SU-DHL-6 (cell line): ENCODE measurements around the gene CLMN.

ENCODE experiments used
- H2AFZ ChIP-seq: fragments of 200-600 bp; sonication (generic); 2 replicates; pipeline ENCODE4 v1.6.1; 2014; ENCODE audit warnings: low read depth, mild to moderate bottlenecking, moderate library complexity, mixed read lengths, antibody characterized with exemption, low read length; ENCODE audit not compliant: severe bottlenecking
- H3F3A ChIP-seq: fragments of 200-600 bp; shearing (Covaris generic); 2 replicates; pipeline ENCODE4 v1.6.0; 2016; ENCODE audit warnings: antibody characterized with exemption, mild to moderate bottlenecking; ENCODE audit not compliant: insufficient read depth
- H3K27ac ChIP-seq: fragments of 200-600 bp; sonication (generic); 2 replicates; pipeline ENCODE4 v1.5.1; 2016; ENCODE audit warnings: low read depth, mild to moderate bottlenecking, low read length, moderate library complexity, mixed read lengths
- H3K27me3 ChIP-seq: fragments of 200-600 bp; sonication (generic), shearing (Covaris generic); 2 replicates; pipeline ENCODE4 v1.6.0; 2014; ENCODE audit warnings: mild to moderate bottlenecking, low read length
- H3K36me3 ChIP-seq: fragments of 200-600 bp; sonication (generic); 2 replicates; pipeline ENCODE4 v1.6.1; 2014; ENCODE audit warnings: mild to moderate bottlenecking, low read length, mixed read lengths
- H3K4me2 ChIP-seq: fragments of 300-600, 200-600 bp; shearing (Covaris generic), sonication (generic); 2 replicates; pipeline ENCODE4 v1.6.0; 2014; ENCODE audit warnings: low read length, low read depth, mild to moderate bottlenecking; ENCODE audit not compliant: poor library complexity, severe bottlenecking
- H3K4me3 ChIP-seq: fragments of 200-600 bp; sonication (generic); 2 replicates; pipeline ENCODE4 v1.5.1; 2014; ENCODE audit warnings: antibody characterized with exemption, low read length, mild to moderate bottlenecking, mixed read lengths; ENCODE audit not compliant: insufficient read depth, poor library complexity, severe bottlenecking
- H3K79me2 ChIP-seq: fragments of 200-600 bp; sonication (generic); 2 replicates; pipeline ENCODE4 v1.6.1; 2014; ENCODE audit warnings: mild to moderate bottlenecking, low read length, moderate library complexity; ENCODE audit not compliant: insufficient read depth
- H3K9ac ChIP-seq: fragments of 200-600 bp; sonication (generic); 2 replicates; pipeline ENCODE4 v1.7.0; 2014; ENCODE audit warnings: mild to moderate bottlenecking, low read length
- H3K9me2 ChIP-seq: fragments of 200-600 bp; sonication (generic); replicated peaks from 2 replicates; pipeline ENCODE4 v1.6.1; 2014; ENCODE audit warnings: low read length; ENCODE audit not compliant: insufficient read depth
- H3K9me3 ChIP-seq: fragments of 200-600 bp; sonication (generic); 2 replicates; pipeline ENCODE4 v1.6.1; 2014; ENCODE audit warnings: low read length, mixed read lengths; ENCODE audit not compliant: insufficient read depth
- H4K20me1 ChIP-seq: fragments of 200-600 bp; sonication (generic); 2 replicates; pipeline ENCODE4 v1.6.1; 2014; ENCODE audit warnings: low read depth, mild to moderate bottlenecking, antibody characterized with exemption, low read length, moderate library complexity, mixed read lengths
- EZH2phosphoT487 ChIP-seq: fragments of 200-600 bp; sonication (generic), shearing (Covaris generic); conservative IDR thresholded peaks from 2 replicates; pipeline ENCODE4 v1.6.1; 2018; ENCODE audit warnings: mild to moderate bottlenecking, antibody characterized with exemption, low read length, moderate library complexity, mixed read lengths
- TF ChIP-seq, protein P1 (sequence below): fragments of 200-600 bp; sonication (generic); IDR thresholded peaks from one replicate; pipeline ENCODE4 v1.5.1; 2017; ENCODE audit warnings: antibody characterized with exemption, mild to moderate bottlenecking, low read length, moderate library complexity; ENCODE audit not compliant: insufficient read depth, poor library complexity, severe bottlenecking

CLMN gene

DNA sequence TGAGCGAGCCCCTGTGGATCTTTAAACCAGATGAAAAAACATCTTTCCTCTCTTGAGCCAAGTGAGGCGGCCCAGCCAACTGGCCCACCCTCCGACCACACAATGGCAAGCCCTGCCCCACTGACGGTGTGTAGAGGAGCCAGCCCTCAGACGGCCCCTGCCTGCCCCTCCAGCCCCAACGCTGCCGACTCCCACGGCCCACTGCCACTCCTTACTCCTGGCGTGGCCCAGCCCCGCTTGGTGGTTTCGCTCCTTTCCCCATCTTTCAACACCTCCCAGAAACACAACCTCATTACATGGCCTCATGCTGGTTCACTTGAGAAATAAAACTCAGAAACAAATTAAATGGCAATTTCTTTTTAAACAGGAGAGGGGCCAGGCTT lies 81.8 kb downstream of the CLMN start:
- Histone ChIP-seq H3K4me2 (no peak overlapping the region), H2AFZ (no peak overlapping the region)
- TF ChIP-seq, protein P1, sequence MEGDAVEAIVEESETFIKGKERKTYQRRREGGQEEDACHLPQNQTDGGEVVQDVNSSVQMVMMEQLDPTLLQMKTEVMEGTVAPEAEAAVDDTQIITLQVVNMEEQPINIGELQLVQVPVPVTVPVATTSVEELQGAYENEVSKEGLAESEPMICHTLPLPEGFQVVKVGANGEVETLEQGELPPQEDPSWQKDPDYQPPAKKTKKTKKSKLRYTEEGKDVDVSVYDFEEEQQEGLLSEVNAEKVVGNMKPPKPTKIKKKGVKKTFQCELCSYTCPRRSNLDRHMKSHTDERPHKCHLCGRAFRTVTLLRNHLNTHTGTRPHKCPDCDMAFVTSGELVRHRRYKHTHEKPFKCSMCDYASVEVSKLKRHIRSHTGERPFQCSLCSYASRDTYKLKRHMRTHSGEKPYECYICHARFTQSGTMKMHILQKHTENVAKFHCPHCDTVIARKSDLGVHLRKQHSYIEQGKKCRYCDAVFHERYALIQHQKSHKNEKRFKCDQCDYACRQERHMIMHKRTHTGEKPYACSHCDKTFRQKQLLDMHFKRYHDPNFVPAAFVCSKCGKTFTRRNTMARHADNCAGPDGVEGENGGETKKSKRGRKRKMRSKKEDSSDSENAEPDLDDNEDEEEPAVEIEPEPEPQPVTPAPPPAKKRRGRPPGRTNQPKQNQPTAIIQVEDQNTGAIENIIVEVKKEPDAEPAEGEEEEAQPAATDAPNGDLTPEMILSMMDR: no peak
- no peak for TF ChIP-seq EZH2phosphoT487

DNA sequence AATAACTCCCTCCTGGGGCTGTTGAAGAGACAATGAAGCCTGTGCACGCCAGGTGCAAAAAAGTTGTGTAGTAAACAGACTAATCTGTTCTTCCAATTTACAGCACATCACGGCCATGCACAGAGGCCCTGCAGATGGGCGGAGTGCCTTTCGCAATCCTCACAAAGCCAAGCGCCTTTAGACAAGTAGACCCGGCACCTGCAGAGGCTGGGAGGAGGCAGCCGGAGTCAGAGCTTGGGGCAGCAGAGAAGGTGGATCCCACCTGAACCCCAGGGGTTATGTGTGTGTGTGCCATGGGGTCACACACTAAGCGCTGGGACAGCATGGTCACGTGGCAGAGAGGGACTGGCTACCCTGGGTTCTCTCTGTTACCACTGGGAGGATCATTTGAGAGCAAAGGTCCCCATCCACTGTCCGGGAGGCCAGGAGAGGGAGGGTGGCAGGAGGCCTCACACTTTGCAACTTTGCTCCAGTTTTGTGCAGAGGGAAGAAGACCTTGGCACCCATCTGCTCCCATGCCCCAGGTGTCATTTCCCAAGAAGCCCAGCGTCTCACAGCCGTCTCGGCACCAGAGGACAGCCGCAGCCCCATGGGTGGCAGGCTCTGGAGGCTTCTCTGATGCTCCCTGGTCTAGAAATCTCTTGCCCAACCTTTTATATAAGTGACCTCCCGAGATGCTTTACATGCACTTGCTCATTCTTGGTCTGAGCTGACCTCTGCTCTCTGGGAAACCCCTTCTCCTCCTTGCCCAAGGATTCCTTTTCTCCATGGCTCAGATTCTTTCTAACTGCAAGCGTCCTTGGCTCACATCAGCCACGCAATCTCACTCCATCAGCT lies 82.4 kb downstream of the CLMN start:
- no peaks in the 10 kb centered on the region for H3F3A ChIP-seq
- no peak overlapping the region for H3K4me3 ChIP-seq
- H3K9me3 ChIP-seq: no peaks in the 10 kb centered on the region
- no peak overlapping the region for H3K27ac ChIP-seq
- no peaks in the 10 kb centered on the region for H3K79me2 ChIP-seq
- H2AFZ ChIP-seq: no peak overlapping the region
- no peak overlapping the region for H3K4me2 ChIP-seq
- no peak overlapping the region for H3K9ac ChIP-seq
- no peaks in the 10 kb centered on the region for H3K36me3 ChIP-seq
- H4K20me1 ChIP-seq: no peaks in the 10 kb centered on the region
- no peaks in the 10 kb centered on the region for H3K9me2 ChIP-seq
- H3K27me3 ChIP-seq: no peaks in the 10 kb centered on the region
- TF ChIP-seq, protein P1: no peak
- TF ChIP-seq EZH2phosphoT487: no peak

More for the DNA sequence above, 81.8 kb downstream of the CLMN start:
- no peaks in the 10 kb centered on the region for H3K27me3 ChIP-seq
- no peaks in the 10 kb centered on the region for H3K36me3 ChIP-seq
- H3K9me2 ChIP-seq: no peaks in the 10 kb centered on the region
- H3F3A ChIP-seq: no peaks in the 10 kb centered on the region
- H3K9me3 ChIP-seq: no peaks in the 10 kb centered on the region
- H3K27ac ChIP-seq: no peak overlapping the region
- no peak overlapping the region for H3K4me3 ChIP-seq
- no peaks in the 10 kb centered on the region for H4K20me1 ChIP-seq
- H3K9ac ChIP-seq: no peak overlapping the region
- no peaks in the 10 kb centered on the region for H3K79me2 ChIP-seq

DNA sequence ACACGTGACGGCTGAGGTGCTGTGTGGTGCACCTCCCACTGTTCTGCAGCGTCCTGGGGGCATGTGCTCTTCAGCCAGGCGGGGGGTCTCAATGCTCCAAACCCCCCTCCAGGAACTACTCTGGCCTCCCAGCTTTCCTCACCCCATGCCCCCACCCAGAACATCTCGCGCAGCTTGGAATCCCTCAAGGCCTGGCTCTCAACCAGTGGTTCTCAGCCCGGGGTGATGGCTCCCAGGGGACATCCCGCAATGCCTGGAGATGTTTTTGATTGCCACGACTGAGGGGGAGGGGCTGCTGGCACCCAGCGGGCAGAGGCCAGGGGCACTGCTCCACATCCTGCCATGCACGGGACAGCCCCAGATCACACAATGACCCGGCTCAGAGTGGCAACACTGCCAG lies 83.5 kb downstream of the CLMN start:
- Histone ChIP-seq H3K27me3 (no peaks in the 10 kb centered on the region), H4K20me1 (no peaks in the 10 kb centered on the region), H3K4me2 (no peak overlapping the region), H3K4me3 (no peak overlapping the region), H3K9me3 (no peaks in the 10 kb centered on the region), H3F3A (no peaks in the 10 kb centered on the region), H3K27ac (no peak overlapping the region), H3K9ac (no peak overlapping the region), H2AFZ (no peak overlapping the region), H3K9me2 (no peaks in the 10 kb centered on the region), H3K79me2 (no peaks in the 10 kb centered on the region), H3K36me3 (no peaks in the 10 kb centered on the region)
- TF ChIP-seq EZH2phosphoT487: no peak
- TF ChIP-seq, protein P1: no peak
